ENCODE measurements around the gene SLC43A2. TPM values are rescaled to one million over a fixed set of nuclear protein-coding genes. Genes with fewer than 3 reads are reported as not detected.

SLC43A2 gene
- total and polyA plus RNA-seq, 2 of the 13 experiments (the other 11 are each of a cell fraction or from before 2014, with no cell fraction given) = 7.3 to 20.0 TPM

DNA sequence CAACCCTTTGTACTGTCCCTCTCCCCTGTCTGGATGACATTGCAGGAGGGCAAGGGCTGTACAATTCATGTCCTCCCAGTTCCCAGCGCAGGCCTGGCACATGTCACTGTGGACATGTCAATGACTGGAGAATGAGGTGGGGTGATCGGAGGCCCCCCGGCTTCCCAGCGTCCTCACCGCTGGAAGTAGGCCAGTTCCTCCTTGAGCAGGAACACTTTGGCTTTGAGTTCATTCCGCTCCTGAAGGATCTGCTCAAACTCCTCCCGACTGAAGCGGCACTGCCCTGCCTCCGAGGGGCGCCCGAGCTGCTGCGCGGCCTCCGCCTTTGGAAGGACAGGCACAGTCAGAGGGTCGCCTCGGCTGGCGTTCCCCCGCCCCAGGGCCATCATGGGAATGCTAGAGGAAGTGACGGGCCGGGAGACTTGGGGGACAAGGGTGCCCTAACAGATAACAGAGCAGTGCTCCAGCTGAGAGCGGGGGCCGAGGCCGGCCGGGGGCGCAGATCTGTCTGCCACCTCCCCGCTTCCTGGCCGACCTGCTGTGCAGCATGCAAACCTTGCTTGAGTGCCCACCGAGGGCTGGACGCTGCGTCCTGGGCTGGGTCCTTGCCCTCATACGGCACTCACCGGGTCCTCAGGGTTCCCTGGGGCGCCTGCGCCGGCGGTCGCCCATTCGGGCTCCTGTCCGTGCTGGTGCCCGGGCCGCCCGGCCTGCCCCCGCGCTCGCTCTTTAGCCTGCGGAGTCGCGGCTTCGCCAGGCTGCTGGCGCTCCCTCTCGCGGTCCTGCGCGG is 19.7 kb upstream of the SLC43A2 start (continued):
- TF ChIP-seq, protein P1, sequence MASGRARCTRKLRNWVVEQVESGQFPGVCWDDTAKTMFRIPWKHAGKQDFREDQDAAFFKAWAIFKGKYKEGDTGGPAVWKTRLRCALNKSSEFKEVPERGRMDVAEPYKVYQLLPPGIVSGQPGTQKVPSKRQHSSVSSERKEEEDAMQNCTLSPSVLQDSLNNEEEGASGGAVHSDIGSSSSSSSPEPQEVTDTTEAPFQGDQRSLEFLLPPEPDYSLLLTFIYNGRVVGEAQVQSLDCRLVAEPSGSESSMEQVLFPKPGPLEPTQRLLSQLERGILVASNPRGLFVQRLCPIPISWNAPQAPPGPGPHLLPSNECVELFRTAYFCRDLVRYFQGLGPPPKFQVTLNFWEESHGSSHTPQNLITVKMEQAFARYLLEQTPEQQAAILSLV (CRISPR knock-in tag; IDR thresholded peaks at IDR 0.05; ENCODE audit: borderline replicate concordance) = no peak
- TF ChIP-seq, protein P2, sequence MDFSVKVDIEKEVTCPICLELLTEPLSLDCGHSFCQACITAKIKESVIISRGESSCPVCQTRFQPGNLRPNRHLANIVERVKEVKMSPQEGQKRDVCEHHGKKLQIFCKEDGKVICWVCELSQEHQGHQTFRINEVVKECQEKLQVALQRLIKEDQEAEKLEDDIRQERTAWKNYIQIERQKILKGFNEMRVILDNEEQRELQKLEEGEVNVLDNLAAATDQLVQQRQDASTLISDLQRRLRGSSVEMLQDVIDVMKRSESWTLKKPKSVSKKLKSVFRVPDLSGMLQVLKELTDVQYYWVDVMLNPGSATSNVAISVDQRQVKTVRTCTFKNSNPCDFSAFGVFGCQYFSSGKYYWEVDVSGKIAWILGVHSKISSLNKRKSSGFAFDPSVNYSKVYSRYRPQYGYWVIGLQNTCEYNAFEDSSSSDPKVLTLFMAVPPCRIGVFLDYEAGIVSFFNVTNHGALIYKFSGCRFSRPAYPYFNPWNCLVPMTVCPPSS (IDR thresholded peaks at IDR 0.05) = no peak
- TF ChIP-seq SRSF9 (IDR thresholded peaks at IDR 0.05; ENCODE audit: borderline replicate concordance, insufficient read depth, low read depth, low read length, poor library complexity, severe bottlenecking) (no peak), ZFYVE20 (CRISPR knock-in tag; IDR thresholded peaks at IDR 0.05; ENCODE audit: borderline replicate concordance, low read depth) (no peak), TAF15 (IDR thresholded peaks at IDR 0.05; ENCODE audit: low read depth, low read length, poor library complexity, severe bottlenecking) (no peak), ZNF644 (CRISPR knock-in tag; IDR thresholded peaks at IDR 0.05; ENCODE audit: low read depth) (no peak), ZNF382 (CRISPR knock-in tag; IDR thresholded peaks at IDR 0.05; ENCODE audit: borderline replicate concordance) (no peak), SIX1 (CRISPR knock-in tag; IDR thresholded peaks at IDR 0.05; ENCODE audit: borderline replicate concordance) (no peak), TCF12 (IDR thresholded peaks at IDR 0.05) (no peak), TCF12 (CRISPR knock-in tag; IDR thresholded peaks at IDR 0.05) (no peak), HDAC6 (IDR thresholded peaks at IDR 0.05; ENCODE audit: low read depth, low read length) (no peak), ZNF430 (CRISPR knock-in tag; IDR thresholded peaks at IDR 0.05) (no peak), SRF (IDR thresholded peaks at IDR 0.05; ENCODE audit: low read depth, low read length) (no peak)
- TF ChIP-seq, protein P3, sequence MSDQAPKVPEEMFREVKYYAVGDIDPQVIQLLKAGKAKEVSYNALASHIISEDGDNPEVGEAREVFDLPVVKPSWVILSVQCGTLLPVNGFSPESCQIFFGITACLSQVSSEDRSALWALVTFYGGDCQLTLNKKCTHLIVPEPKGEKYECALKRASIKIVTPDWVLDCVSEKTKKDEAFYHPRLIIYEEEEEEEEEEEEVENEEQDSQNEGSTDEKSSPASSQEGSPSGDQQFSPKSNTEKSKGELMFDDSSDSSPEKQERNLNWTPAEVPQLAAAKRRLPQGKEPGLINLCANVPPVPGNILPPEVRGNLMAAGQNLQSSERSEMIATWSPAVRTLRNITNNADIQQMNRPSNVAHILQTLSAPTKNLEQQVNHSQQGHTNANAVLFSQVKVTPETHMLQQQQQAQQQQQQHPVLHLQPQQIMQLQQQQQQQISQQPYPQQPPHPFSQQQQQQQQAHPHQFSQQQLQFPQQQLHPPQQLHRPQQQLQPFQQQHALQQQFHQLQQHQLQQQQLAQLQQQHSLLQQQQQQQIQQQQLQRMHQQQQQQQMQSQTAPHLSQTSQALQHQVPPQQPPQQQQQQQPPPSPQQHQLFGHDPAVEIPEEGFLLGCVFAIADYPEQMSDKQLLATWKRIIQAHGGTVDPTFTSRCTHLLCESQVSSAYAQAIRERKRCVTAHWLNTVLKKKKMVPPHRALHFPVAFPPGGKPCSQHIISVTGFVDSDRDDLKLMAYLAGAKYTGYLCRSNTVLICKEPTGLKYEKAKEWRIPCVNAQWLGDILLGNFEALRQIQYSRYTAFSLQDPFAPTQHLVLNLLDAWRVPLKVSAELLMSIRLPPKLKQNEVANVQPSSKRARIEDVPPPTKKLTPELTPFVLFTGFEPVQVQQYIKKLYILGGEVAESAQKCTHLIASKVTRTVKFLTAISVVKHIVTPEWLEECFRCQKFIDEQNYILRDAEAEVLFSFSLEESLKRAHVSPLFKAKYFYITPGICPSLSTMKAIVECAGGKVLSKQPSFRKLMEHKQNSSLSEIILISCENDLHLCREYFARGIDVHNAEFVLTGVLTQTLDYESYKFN (CRISPR knock-in tag; conservative IDR thresholded peaks at IDR 0.05) = no peak
- TF ChIP-seq, protein P4, sequence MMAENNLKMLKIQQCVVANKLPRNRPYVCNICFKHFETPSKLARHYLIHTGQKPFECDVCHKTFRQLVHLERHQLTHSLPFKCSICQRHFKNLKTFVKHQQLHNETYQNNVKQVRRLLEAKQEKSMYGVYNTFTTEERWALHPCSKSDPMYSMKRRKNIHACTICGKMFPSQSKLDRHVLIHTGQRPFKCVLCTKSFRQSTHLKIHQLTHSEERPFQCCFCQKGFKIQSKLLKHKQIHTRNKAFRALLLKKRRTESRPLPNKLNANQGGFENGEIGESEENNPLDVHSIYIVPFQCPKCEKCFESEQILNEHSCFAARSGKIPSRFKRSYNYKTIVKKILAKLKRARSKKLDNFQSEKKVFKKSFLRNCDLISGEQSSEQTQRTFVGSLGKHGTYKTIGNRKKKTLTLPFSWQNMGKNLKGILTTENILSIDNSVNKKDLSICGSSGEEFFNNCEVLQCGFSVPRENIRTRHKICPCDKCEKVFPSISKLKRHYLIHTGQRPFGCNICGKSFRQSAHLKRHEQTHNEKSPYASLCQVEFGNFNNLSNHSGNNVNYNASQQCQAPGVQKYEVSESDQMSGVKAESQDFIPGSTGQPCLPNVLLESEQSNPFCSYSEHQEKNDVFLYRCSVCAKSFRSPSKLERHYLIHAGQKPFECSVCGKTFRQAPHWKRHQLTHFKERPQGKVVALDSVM (CRISPR knock-in tag; IDR thresholded peaks at IDR 0.05) = no peak
- TF ChIP-seq, protein P5, sequence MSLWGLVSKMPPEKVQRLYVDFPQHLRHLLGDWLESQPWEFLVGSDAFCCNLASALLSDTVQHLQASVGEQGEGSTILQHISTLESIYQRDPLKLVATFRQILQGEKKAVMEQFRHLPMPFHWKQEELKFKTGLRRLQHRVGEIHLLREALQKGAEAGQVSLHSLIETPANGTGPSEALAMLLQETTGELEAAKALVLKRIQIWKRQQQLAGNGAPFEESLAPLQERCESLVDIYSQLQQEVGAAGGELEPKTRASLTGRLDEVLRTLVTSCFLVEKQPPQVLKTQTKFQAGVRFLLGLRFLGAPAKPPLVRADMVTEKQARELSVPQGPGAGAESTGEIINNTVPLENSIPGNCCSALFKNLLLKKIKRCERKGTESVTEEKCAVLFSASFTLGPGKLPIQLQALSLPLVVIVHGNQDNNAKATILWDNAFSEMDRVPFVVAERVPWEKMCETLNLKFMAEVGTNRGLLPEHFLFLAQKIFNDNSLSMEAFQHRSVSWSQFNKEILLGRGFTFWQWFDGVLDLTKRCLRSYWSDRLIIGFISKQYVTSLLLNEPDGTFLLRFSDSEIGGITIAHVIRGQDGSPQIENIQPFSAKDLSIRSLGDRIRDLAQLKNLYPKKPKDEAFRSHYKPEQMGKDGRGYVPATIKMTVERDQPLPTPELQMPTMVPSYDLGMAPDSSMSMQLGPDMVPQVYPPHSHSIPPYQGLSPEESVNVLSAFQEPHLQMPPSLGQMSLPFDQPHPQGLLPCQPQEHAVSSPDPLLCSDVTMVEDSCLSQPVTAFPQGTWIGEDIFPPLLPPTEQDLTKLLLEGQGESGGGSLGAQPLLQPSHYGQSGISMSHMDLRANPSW (CRISPR knock-in tag; IDR thresholded peaks at IDR 0.05; ENCODE audit: borderline replicate concordance) = no peak

All from HepG2 (cell line).